Progenitor cell of endocrine pancreas (in vitro differentiated cells): ENCODE data around the gene HTRA3. TPM values are rescaled to one million over a fixed set of nuclear protein-coding genes. Genes with fewer than 3 reads are reported as not detected.

Experiments used
- DNase-seq: peaks from one replicate; pipeline ENCODE4 v3.0.0; 2021; ENCODE audit warnings: low spot score; ENCODE audit not compliant: unreplicated experiment
- H3K27ac Mint-ChIP-seq: 2 replicates; pipeline ENCODE4 v1.8.0; 2021; ENCODE audit warnings: mild to moderate bottlenecking, moderate library complexity, mixed read lengths
- H3K27me3 Mint-ChIP-seq: 2 replicates; pipeline ENCODE4 v1.8.0; 2021; ENCODE audit warnings: mixed read lengths
- H3K36me3 Mint-ChIP-seq: 2 replicates; pipeline ENCODE4 v1.8.0; 2022; ENCODE audit warnings: mixed read lengths; ENCODE audit not compliant: insufficient read depth
- H3K4me1 Mint-ChIP-seq: 2 replicates; pipeline ENCODE4 v1.8.0; 2021; ENCODE audit warnings: low read depth, mixed read lengths
- H3K4me3 Mint-ChIP-seq: 2 replicates; pipeline ENCODE4 v1.8.0; 2021; ENCODE audit warnings: low read depth, mild to moderate bottlenecking, moderate library complexity, mixed read lengths
- H3K9me3 Mint-ChIP-seq: 2 replicates; pipeline ENCODE4 v1.8.0; 2021; ENCODE audit warnings: low read depth, mixed read lengths
- total RNA-seq: library from RNA; stranded (reverse); gene quantifications from 2 replicates; pipeline ENCODE4 v1.2.1, GENCODE V29; 2021
- TF ChIP-seq, protein P1 (sequence below): fragments of 200-600 bp; sonication (generic); IDR thresholded peaks from one replicate; pipeline ENCODE4 v1.5.0; 2021; ENCODE audit warnings: antibody characterized with exemption, mild to moderate bottlenecking; ENCODE audit not compliant: unreplicated experiment

Gene HTRA3
- total RNA-seq, 1 donor from 2014 or later, result 0.86 TPM

DNA sequence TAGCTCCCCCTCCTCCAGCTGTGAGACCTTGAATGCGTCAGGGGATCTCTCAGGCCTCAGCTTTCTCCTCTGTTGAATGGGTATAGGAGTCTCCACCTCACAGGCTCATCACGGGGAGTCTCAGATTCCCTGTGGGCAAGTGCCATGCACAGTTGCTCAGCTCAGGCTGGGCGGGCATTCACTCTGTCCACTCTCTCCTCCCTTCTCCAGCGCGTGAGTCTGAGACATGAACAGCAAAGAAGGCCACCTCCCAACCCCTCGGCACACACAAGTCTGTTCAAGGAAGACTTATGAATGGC lies 60.0 kb downstream of the HTRA3 start:
- no peak overlapping the region for H3K27ac Mint-ChIP-seq
- H3K36me3 Mint-ChIP-seq, result no peaks in the 10 kb centered on the region
- peaks cover 3% of the 10 kb centered on the region for H3K9me3 Mint-ChIP-seq
- no peaks in the 10 kb centered on the region for H3K4me1 Mint-ChIP-seq
- TF ChIP-seq, protein P1, sequence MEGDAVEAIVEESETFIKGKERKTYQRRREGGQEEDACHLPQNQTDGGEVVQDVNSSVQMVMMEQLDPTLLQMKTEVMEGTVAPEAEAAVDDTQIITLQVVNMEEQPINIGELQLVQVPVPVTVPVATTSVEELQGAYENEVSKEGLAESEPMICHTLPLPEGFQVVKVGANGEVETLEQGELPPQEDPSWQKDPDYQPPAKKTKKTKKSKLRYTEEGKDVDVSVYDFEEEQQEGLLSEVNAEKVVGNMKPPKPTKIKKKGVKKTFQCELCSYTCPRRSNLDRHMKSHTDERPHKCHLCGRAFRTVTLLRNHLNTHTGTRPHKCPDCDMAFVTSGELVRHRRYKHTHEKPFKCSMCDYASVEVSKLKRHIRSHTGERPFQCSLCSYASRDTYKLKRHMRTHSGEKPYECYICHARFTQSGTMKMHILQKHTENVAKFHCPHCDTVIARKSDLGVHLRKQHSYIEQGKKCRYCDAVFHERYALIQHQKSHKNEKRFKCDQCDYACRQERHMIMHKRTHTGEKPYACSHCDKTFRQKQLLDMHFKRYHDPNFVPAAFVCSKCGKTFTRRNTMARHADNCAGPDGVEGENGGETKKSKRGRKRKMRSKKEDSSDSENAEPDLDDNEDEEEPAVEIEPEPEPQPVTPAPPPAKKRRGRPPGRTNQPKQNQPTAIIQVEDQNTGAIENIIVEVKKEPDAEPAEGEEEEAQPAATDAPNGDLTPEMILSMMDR, result no peak
- no peak for DNase-seq
- no peak overlapping the region for H3K4me3 Mint-ChIP-seq
- no peaks in the 10 kb centered on the region for H3K27me3 Mint-ChIP-seq

DNA sequence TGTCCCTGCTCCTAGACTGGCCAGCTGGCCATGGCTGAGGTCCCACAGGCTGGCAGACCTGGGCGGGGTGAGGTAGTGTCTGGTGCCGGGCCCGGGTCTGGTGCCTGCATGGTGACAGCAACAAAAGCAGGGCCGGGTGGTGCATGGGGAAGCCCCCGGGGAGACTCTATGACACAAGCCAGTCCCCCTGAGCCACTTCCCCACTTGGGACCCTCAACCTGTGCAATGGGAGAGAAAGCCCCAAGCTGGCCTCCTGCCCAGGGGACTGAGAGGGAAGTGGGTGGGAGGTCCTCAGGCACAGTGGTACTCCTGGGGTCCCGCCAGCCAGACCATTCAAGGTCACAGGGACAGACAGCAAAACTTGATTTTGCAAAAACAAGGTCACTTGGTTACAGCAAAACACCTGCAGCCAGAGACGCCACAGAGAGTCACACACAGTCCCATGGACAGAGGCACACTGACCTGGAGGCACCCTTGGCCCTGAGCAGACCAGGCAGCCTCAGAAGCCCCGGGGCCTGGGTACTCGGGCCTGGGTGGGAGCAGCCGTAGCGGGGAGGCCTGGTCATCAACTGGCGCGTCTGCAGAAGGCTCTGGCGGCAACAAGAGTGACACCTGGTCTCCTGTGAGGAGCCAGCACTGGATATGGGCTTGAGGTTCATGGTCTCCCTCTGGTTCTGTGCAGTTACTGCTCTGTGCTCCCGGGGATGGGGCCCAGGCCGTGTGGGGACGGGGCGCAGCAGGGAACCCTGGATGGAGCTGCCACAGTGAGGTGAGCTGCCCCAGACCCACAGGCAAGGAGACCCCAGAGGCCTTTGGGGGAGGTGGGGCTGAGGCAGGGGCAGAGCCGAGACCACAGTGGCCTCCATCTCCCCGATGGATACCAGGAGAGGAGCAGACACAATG lies 60.6 kb downstream of the HTRA3 start:
- DNase-seq, result no peak
- Mint-ChIP-seq H3K27me3 (no peaks in the 10 kb centered on the region), H3K36me3 (no peaks in the 10 kb centered on the region), H3K27ac (no peak overlapping the region), H3K4me1 (peaks cover 2% of the 10 kb centered on the region), H3K9me3 (peaks cover 3% of the 10 kb centered on the region), H3K4me3 (no peak overlapping the region)
- TF ChIP-seq, protein P1, result no peak

DNA sequence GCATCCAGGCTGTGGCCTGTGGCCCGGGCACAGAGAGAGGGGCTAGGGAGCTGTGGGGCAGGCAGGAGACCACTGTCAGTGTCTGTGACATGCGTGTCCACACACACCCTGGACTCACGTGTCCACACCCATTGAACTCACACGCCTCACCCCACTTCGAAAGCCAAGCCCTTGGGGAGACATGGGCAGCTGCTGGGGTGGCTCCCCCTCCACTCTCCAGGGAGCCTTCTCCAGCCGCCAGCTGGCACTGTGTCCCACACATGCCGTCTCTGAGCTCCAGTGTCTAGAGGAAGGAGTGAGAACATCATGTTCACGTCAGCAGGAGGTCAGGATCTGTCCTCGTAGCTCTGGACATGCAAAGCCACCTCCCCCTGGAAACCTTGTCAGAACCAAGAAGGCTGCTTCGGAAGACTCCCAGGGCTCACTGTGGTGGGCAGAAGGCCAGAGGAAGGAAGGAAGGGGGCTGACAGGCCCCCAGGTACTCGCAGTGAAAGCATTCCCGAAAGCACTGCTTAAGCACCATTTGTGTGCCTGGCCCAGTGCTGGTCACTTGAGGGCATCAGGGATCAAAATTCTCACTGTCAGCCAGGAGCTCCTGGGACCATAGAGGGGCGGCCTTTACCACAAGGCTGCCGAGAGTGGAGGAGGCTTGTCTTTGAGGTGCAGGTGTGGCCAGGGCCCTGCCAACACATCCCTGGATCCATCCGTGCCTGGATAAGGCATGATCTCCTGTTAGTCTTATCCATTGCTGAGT lies 61.4 kb downstream of the HTRA3 start:
- Mint-ChIP-seq H3K4me3 (no peak overlapping the region), H3K27ac (no peak overlapping the region), H3K9me3 (peaks cover 8% of the 10 kb centered on the region), H3K27me3 (no peaks in the 10 kb centered on the region), H3K4me1 (peaks cover 4% of the 10 kb centered on the region), H3K36me3 (peaks cover 2% of the 10 kb centered on the region)
- TF ChIP-seq, protein P1, result no peak
- no peak for DNase-seq

DNA sequence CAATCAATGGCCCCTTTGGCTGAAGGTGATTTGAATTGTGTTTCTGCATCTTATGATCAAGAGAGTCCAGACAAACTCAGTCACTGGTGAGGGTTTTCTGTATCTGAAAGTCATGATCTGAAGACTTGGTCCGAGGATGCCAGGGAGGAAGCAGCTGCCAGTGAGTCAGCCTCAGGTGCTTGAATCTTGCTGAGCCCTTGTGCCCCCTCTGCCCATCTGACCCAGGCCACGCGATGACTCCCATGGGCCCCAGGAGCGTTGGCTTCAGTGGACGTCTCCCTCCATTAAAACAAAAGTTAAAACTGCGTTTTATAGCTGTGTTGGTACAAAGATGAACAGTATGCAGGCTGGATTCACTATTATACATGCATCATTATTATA lies 62.0 kb downstream of the HTRA3 start:
- Mint-ChIP-seq H3K4me3 (no peak overlapping the region), H3K9me3 (peaks cover 11% of the 10 kb centered on the region), H3K27me3 (no peaks in the 10 kb centered on the region), H3K36me3 (peaks cover 2% of the 10 kb centered on the region), H3K27ac (no peak overlapping the region), H3K4me1 (peaks cover 4% of the 10 kb centered on the region)
- TF ChIP-seq, protein P1, result no peak
- DNase-seq, result no peak

DNA sequence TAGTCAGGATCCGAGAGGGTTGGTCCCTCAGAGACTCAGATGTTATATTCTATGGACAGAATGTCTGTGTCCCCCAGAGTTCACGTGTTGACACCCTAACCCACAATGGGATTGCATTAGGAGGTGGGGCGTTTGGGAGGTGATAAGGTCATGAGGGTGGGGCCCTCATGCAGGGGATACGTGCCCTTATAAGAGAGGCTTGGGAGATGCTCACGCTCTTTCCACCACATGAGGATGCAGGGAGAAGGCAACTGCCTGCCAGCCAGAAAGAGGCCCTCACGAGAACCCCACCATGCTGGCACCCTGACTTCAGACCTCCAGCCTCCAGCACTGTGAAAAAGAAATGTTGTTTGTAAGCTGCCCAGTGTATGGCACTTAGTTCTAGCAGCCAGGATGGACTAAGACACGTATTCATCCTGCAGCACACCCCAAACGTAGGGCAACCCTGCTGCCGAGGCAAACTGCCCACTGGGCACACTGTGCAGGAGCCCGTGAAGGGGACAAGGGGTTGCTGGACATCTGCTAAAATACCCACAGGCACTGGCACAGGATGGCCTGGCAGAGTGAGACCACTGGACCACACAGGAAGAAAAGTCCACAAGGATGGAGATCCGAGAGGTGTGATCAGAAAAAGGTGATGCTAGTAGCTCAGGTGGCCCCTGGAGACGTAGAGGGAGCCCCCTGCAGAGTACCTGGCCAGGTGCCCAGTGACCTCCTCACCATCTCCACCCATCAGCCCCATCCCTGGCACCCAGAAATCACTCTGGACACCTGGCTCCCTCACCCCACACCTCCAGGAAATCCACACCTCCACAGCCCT lies 62.7 kb downstream of the HTRA3 start:
- Mint-ChIP-seq H3K27me3 (no peaks in the 10 kb centered on the region), H3K4me3 (no peak overlapping the region), H3K27ac (no peak overlapping the region), H3K36me3 (peaks cover 4% of the 10 kb centered on the region), H3K9me3 (peaks cover 13% of the 10 kb centered on the region), H3K4me1 (peaks cover 4% of the 10 kb centered on the region)
- TF ChIP-seq, protein P1, result no peak
- DNase-seq, result no peak
